Amniotic stem cell (primary cell): ENCODE data around the gene KIF27.
"Not testable (repeated sequence)": the region's sequence is repeated elsewhere in the genome, so short reads cannot be mapped to it uniquely, and the experiment has no call there.

Experiments
- DNase-seq: peaks from one replicate; lab custom pipeline; 2025; lab: John Stamatoyannopoulos, UW

KIF27 gene

GRCh38 chr9:83920927-83921707 is at the start of gene KIF27:
Gene KIF27, minus strand, starts transcription at chr9:83921432. Its CDS starts 5,841 bp downstream, at chr9:83915591.
- peak; percentile 98 for DNase-seq

- DNase-seq: no peak
These were observed 48.4 kb upstream of the KIF27 start for GRCh38 chr9:83969602-83970001.

DNA sequence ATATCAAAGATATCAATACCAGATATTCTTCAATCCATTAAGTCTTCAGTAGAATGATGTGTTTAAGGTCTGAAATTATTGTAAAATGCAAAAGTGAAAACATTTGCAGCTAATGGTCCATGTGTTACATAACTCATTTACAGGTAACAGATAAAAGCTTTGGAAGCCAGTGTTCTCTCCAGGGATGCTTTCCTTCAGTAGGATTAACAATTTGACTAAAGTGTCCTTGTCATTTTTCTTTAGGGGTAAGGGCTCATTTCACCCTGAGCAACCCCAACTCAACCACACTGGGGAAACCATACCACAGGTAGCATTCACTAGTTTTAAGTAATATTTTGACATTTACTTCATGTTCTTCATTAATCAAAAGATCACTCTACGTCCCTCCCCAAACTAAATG is 45.8 kb upstream of the KIF27 start:
- DNase-seq: no peak

GRCh38 chr9:83966209-83966582 is 45.0 kb upstream of the KIF27 start:
- DNase-seq: no peak

- DNase-seq: no peak
These were observed 44.3 kb upstream of the KIF27 start for GRCh38 chr9:83965350-83966208.

GRCh38 chr9:83964973-83965349 is 43.7 kb upstream of the KIF27 start:
- DNase-seq: no peak

- DNase-seq: peak; percentile 8
These were observed 40.9 kb upstream of the KIF27 start for GRCh38 chr9:83962165-83962564.

GRCh38 chr9:83960991-83961390 is 39.8 kb upstream of the KIF27 start:
- DNase-seq: no peak

- DNase-seq: peak; percentile 59
These were observed 37.8 kb upstream of the KIF27 start for GRCh38 chr9:83959061-83959460.

GRCh38 chr9:83957248-83957513 is 35.9 kb upstream of the KIF27 start:
- no peak for DNase-seq

GRCh38 chr9:83956436-83957247 is 35.4 kb upstream of the KIF27 start:
- no peak for DNase-seq

- DNase-seq: no peak
These were observed 34.8 kb upstream of the KIF27 start for GRCh38 chr9:83956086-83956435.

- not testable (repeated sequence) for DNase-seq
These were observed 26.9 kb upstream of the KIF27 start for GRCh38 chr9:83948096-83948495.

DNA sequence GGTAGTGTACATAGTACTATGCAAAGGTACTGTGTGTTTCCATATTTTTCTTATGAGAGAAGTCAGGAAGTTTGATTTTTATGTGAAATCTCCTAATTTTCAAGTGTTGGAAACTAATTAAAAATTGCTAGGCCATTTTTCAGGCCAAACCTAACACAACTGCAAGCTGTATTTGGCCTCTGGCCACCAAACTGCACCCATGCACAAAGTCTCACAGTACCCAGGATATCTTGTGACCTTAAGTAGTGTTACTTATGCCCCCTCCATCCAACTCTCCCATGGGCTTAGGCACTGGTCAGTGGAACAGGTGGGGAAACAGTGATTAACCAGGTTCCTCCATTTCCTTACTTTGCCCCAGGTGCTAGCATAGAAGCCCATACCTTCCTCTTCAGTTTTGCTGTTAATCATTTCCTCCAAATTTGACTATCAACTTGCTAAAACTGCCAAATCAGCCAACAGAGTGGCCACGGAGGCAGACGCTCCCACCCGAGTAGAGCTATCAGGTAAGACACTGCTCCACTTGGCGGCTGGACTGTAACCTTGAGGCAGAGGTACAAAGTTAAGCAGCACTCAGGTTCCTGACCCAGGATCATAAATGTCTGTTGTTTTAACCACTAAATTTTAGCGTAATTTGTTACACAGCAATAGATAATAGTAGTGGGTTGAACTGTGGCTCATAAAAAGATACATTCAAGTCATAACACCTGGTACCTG is 19.5 kb upstream of the KIF27 start:
- no peak for DNase-seq

GRCh38 chr9:83937861-83938455 is 16.7 kb upstream of the KIF27 start:
- peak; percentile 35 for DNase-seq

DNA sequence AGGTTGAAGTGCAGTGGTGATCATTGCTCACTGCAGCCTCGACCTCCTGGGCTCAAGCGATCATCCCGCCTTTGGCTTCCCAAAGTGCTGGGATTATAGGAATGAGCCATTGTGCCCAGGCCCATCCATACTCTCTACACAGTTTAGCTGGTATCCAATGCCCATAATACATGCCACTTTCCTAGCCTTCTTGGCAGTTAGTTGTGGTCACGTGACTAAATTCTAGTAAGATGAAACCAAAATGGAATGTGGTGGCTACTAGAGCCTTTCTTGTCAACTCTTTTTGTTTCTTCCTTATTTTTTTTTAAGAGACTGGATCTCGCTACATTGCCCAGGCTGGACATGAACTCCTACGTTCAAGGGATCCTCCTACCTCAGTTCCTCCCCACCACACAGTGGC is 15.3 kb upstream of the KIF27 start:
- no peak for DNase-seq

DNA sequence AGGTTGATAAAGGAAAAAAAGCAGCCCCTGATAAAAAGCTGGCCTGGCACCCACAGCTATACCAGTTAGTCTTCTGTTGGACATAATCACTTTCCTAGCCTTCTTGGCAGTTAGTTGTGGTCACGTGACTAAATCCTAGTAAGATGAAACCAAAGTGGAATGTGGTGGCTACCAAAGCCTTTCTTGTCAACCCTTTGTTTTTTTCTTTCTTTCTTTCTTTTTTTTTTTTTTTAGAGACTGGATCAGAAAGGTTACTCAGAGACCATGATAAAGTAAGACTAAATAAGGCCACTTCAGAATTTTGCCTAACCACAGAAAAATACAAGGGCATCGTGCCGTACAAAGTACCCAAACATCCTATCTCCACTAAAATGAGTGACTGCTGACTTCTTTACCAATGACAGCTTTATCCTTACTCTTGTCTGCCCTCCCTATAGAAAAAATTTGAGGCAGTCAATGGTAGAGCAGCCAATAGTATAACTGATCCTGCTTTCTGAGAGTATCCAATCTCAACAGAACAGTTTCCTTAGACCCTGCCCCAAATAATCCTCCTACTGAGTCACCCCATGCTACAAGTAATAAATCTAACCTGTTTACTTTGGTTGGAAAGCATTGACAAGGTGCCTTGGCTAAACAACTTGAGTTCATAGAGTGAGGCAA is 14.2 kb upstream of the KIF27 start:
- DNase-seq: peak; percentile 50

GRCh38 chr9:83934569-83935275 is 13.5 kb upstream of the KIF27 start:
- no peak for DNase-seq

DNA sequence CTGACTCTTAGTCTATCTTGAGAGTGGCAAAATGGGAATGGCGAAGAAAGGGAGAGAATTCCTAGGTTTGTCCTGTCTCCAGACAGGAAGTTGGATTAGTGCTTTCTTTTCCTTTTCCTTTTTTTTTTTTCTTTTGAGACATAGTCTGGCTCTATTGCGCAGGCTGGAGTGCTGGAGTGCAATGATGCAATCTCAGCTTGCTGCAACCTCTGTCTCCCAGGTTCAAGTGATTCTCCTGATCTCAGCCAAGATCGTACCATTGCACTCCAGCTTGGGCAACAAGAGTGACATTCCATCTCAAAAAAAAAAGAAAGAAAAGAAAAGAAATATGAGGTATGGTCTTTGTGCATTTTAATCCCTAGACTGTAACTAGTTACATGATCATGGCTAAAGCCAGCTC is 12.6 kb upstream of the KIF27 start:
- no peak for DNase-seq

GRCh38 chr9:83932851-83933250 is 11.6 kb upstream of the KIF27 start:
- DNase-seq: no peak

- DNase-seq: no peak
These were observed 10.8 kb upstream of the KIF27 start for GRCh38 chr9:83932011-83932410.
